Keratinocyte (primary cell): Measurements from ENCODE around the gene AP4S1. TPM values are rescaled to one million over a fixed set of nuclear protein-coding genes. Genes with fewer than 3 reads are reported as not detected.

Source experiments
- DNase-seq: peaks from one replicate; pipeline ENCODE4 v3.0.0-alpha.2; 2011; ENCODE audit warnings: low read depth, missing footprints, low spot score
- FAIRE-seq: peaks from 2 replicates; lab custom pipeline; 2011; peaks lifted over from hg19 to GRCh38; lab: Jason Lieb, UNC
- H2AFZ ChIP-seq: 2 replicates; pipeline ENCODE4 v1.6.0; 2012; ENCODE audit warnings: low read length, control low read depth, inconsistent platforms; ENCODE audit not compliant: control insufficient read depth
- H3K27ac ChIP-seq: 2 replicates; pipeline ENCODE4 v1.5.1; 2011; ENCODE audit warnings: low read length; ENCODE audit not compliant: control insufficient read depth, insufficient read depth
- H3K27me3 ChIP-seq: 3 replicates; pipeline ENCODE4 v1.6.0; 2011; ENCODE audit warnings: low read length; ENCODE audit not compliant: control insufficient read depth, insufficient read depth; ENCODE audit errors: extremely low read depth
- H3K36me3 ChIP-seq, 2 experiments: 2 replicates in 1 of 2; 3 replicates in 1 of 2; pipeline ENCODE4 v1.5.1; 2011; ENCODE audit warnings: low read length in 2 of 2, mild to moderate bottlenecking in 1 of 2; ENCODE audit not compliant: control insufficient read depth in 2 of 2, insufficient read depth in 2 of 2; ENCODE audit errors: extremely low read depth in 1 of 2
- H3K4me1 ChIP-seq: 3 replicates; pipeline ENCODE4 v1.5.1; 2011; ENCODE audit warnings: low read length; ENCODE audit not compliant: control insufficient read depth, insufficient read depth; ENCODE audit errors: extremely low read depth
- H3K4me2 ChIP-seq: 3 replicates; pipeline ENCODE4 v1.6.0; 2011; ENCODE audit warnings: low read depth, low read length; ENCODE audit not compliant: control insufficient read depth, insufficient read depth; ENCODE audit errors: extremely low read depth
- H3K4me3 ChIP-seq, 3 experiments: fragments of 200-600 bp in 1 of 3; sonication (generic) in 1 of 3; 2 replicates in 2 of 3; 3 replicates in 1 of 3; pipeline ENCODE4 v1.5.1; 2011 to 2016; ENCODE audit warnings: low read length in 3 of 3, mild to moderate bottlenecking in 3 of 3, control low read depth in 2 of 3, inconsistent platforms in 1 of 3, low read depth in 1 of 3, mixed read lengths in 1 of 3, mixed run types in 1 of 3, moderate library complexity in 1 of 3; ENCODE audit not compliant: control insufficient read depth in 2 of 3, insufficient read depth in 2 of 3; ENCODE audit errors: extremely low read depth in 1 of 3
- H3K79me2 ChIP-seq: 2 replicates; pipeline ENCODE4 v1.6.0; 2012; ENCODE audit warnings: low read length; ENCODE audit not compliant: control insufficient read depth, insufficient read depth
- H3K9ac ChIP-seq: 3 replicates; pipeline ENCODE4 v1.6.0; 2011; ENCODE audit warnings: low read length; ENCODE audit not compliant: control insufficient read depth, insufficient read depth; ENCODE audit errors: extremely low read depth
- H3K9me1 ChIP-seq: 3 replicates; pipeline ENCODE4 v1.6.0; 2011; ENCODE audit warnings: low read length; ENCODE audit not compliant: control insufficient read depth, insufficient read depth; ENCODE audit errors: extremely low read depth
- H3K9me3 ChIP-seq: 2 replicates; pipeline ENCODE4 v1.5.1; 2012; ENCODE audit warnings: low read depth, low read length; ENCODE audit not compliant: control insufficient read depth
- H4K20me1 ChIP-seq: 3 replicates; pipeline ENCODE4 v1.6.0; 2011; ENCODE audit warnings: low read length; ENCODE audit not compliant: control insufficient read depth, insufficient read depth; ENCODE audit errors: extremely low read depth
- CTCF ChIP-seq, 3 experiments: IDR thresholded peaks in 1 of 3; conservative IDR thresholded peaks in 1 of 3; optimal IDR thresholded peaks in 1 of 3; 2 replicates in 2 of 3; 3 replicates in 1 of 3; pipeline versions ENCODE3 to v1.5.1; 2011; ENCODE audit warnings: low read length in 3 of 3, mild to moderate bottlenecking in 3 of 3, moderate library complexity in 2 of 3, control low read depth in 1 of 3, inconsistent platforms in 1 of 3; ENCODE audit not compliant: insufficient read depth in 2 of 3; ENCODE audit errors: extremely low read depth in 1 of 3
- EZH2 ChIP-seq: IDR thresholded peaks from one replicate; pipeline ENCODE4 v1.6.1; 2012; ENCODE audit warnings: inconsistent platforms, mild to moderate bottlenecking, low read length, moderate library complexity
- dilution Hi-C: fragments of 300-500 bp; cut with MboI; formaldehyde crosslinking; loops from one replicate; pipeline ENCODE4 v1.7.0; 2020; ENCODE audit warnings: low sequenced_read_pairs; ENCODE audit not compliant: extremely low pct_ligation_motif_present
- polyA plus RNA-seq, 5 experiments: library from polyadenylated mRNA; depleted of rRNA in 3 of 5; stranded (reverse) in 3 of 5; stranded (forward) in 1 of 5; unstranded in 1 of 5; fragments of >200 nt; gene quantifications; 1 replicate in 1 of 5; 2 replicates in 3 of 5; 3 replicates in 1 of 5; pipeline versions ENCODE4 v1.2.1 to v1.2.3, GENCODE V29; 2011 to 2012; ENCODE audit warnings: missing spikeins in 2 of 5, low read depth in 1 of 5, low replicate concordance in 1 of 5

AP4S1 gene
- polyA plus RNA-seq, 1 donor (not counting 4 experiments of a cell fraction or from before 2014, with no cell fraction given): 6.2 TPM

DNA sequence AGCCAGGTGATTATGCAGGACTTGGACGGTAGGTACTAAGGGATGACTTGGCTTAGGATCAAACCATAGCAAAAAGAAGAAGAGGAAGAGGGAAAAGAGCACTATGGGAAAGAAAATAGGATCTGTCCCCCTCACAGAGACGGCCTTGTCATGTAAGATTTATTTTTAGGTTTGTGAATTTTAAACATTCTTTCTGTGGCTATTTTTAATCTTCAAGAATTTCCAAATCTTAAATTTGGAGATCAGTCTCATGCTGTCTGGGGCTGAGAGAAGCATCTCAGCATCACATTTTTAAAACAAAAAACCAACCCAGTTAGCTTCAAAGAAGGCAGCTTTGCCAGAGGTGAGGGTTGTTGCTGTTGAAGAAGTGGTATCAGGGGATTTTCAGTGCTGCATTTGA is 53.3 kb downstream of the AP4S1 start:
- DNase-seq (no peak), FAIRE-seq (no peak)
- peaks cover 7% of the 10 kb centered on the region for H3K4me1 ChIP-seq
- H3K9ac ChIP-seq: no peak overlapping the region
- H3K9me1 ChIP-seq: no peaks in the 10 kb centered on the region
- H3K4me2 ChIP-seq: no peak overlapping the region
- no peak overlapping the region for H2AFZ ChIP-seq
- H3K4me3 ChIP-seq: no peak overlapping the region
- H4K20me1 ChIP-seq: no peaks in the 10 kb centered on the region
- no peaks in the 10 kb centered on the region for H3K79me2 ChIP-seq
- no peaks in the 10 kb centered on the region for H3K27me3 ChIP-seq
- TF ChIP-seq CTCF (optimal IDR thresholded peaks at IDR 0.05 in 1 of 3, IDR thresholded peaks at IDR 0.05 in 1 of 3, conservative IDR thresholded peaks at IDR 0.05 in 1 of 3; ENCODE audit: extremely low read depth in 1 of 3, insufficient read depth in 2 of 3, low read length in 3 of 3): no peak
- TF ChIP-seq EZH2: no peak
- dilution Hi-C loops: no loop called here
- H3K9me3 ChIP-seq: no peaks in the 10 kb centered on the region
- no peaks in the 10 kb centered on the region for H3K36me3 ChIP-seq
- H3K27ac ChIP-seq: no peak overlapping the region

- dilution Hi-C loops: no loop called here
Observed at GRCh38 chr14:31080056-31080455, 54.6 kb downstream of the AP4S1 start.

More at GRCh38 chr14:31080056-31080455, 54.6 kb downstream of the AP4S1 start:
- H3K9me1 ChIP-seq: no peaks in the 10 kb centered on the region
- no peak for TF ChIP-seq EZH2
- no peak for TF ChIP-seq CTCF (optimal IDR thresholded peaks at IDR 0.05 in 1 of 3, IDR thresholded peaks at IDR 0.05 in 1 of 3, conservative IDR thresholded peaks at IDR 0.05 in 1 of 3; ENCODE audit: extremely low read depth in 1 of 3, insufficient read depth in 2 of 3, low read length in 3 of 3)
- peak overlapping the region; percentile 28 for H3K27ac ChIP-seq
- no peaks in the 10 kb centered on the region for H4K20me1 ChIP-seq
- no peak overlapping the region for H3K9ac ChIP-seq
- no peak overlapping the region for H3K4me3 ChIP-seq
- peaks cover 7% of the 10 kb centered on the region for H3K4me1 ChIP-seq
- peak overlapping the region; percentile 53 for H3K4me2 ChIP-seq
- H2AFZ ChIP-seq: peak overlapping the region; percentile 18
- no peak for DNase-seq
- H3K9me3 ChIP-seq: no peaks in the 10 kb centered on the region
- H3K36me3 ChIP-seq: no peaks in the 10 kb centered on the region
- no peaks in the 10 kb centered on the region for H3K27me3 ChIP-seq
- H3K79me2 ChIP-seq: no peaks in the 10 kb centered on the region
- no peak for FAIRE-seq
